ENCODE results near the gene DIDO1.

DIDO1 gene

GRCh38 chr20:62829231-62830230 lies 96.8 kb downstream of the DIDO1 start:
- DNase-seq = no peak

- no peak for DNase-seq
These were observed 97.6 kb downstream of the DIDO1 start for GRCh38 chr20:62828511-62829230.

- no peak for DNase-seq
These were observed 98.3 kb downstream of the DIDO1 start for GRCh38 chr20:62828051-62828450.
